ENCODE data around the gene ATG16L1. TPM values are rescaled to one million over a fixed set of nuclear protein-coding genes. Genes with fewer than 3 reads are reported as not detected.

The ATG16L1 gene
- total RNA-seq, 1 donor from 2014 or later: 24.8 TPM

- no peaks in the 10 kb centered on the region for H3K27me3 Mint-ChIP-seq (ENCODE audit: low read depth)
- H3K9me3 Mint-ChIP-seq (ENCODE audit: low read depth): no peaks in the 10 kb centered on the region
- no peak overlapping the region for H3K4me3 Mint-ChIP-seq (ENCODE audit: unreplicated experiment)
- TF ChIP-seq CTCF (IDR thresholded peaks at IDR 0.05): no peak
- peaks cover 58% of the 10 kb centered on the region for H3K36me3 Mint-ChIP-seq (ENCODE audit: low read depth)
- no peak for DNase-seq (ENCODE audit: low spot score)
- H3K27ac Mint-ChIP-seq (ENCODE audit: unreplicated experiment): no peak overlapping the region
- H3K4me1 Mint-ChIP-seq (ENCODE audit: low read depth): peaks cover 19% of the 10 kb centered on the region
These were observed 38.8 kb downstream of the ATG16L1 start for GRCh38 chr2:233290051-233290845.

GRCh38 chr2:233295891-233296290, 44.4 kb downstream of the ATG16L1 start:
- no peaks in the 10 kb centered on the region for H3K27me3 Mint-ChIP-seq (ENCODE audit: low read depth)
- peaks cover 44% of the 10 kb centered on the region for H3K36me3 Mint-ChIP-seq (ENCODE audit: low read depth)
- H3K4me3 Mint-ChIP-seq (ENCODE audit: unreplicated experiment): no peak overlapping the region
- H3K4me1 Mint-ChIP-seq (ENCODE audit: low read depth): no peaks in the 10 kb centered on the region
- no peaks in the 10 kb centered on the region for H3K9me3 Mint-ChIP-seq (ENCODE audit: low read depth)
- TF ChIP-seq CTCF (IDR thresholded peaks at IDR 0.05): no peak
- no peak overlapping the region for H3K27ac Mint-ChIP-seq (ENCODE audit: unreplicated experiment)
- no peak for DNase-seq (ENCODE audit: low spot score)

- Mint-ChIP-seq H3K27ac (ENCODE audit: unreplicated experiment) (no peak overlapping the region), H3K27me3 (ENCODE audit: low read depth) (no peaks in the 10 kb centered on the region), H3K9me3 (ENCODE audit: low read depth) (no peaks in the 10 kb centered on the region), H3K36me3 (ENCODE audit: low read depth) (peaks cover 34% of the 10 kb centered on the region), H3K4me3 (ENCODE audit: unreplicated experiment) (no peak overlapping the region), H3K4me1 (ENCODE audit: low read depth) (no peaks in the 10 kb centered on the region)
- no peak for DNase-seq (ENCODE audit: low spot score)
- TF ChIP-seq CTCF (IDR thresholded peaks at IDR 0.05): no peak
These were observed 45.6 kb downstream of the ATG16L1 start for GRCh38 chr2:233297076-233297475.

GRCh38 chr2:233300401-233300800, 48.9 kb downstream of the ATG16L1 start:
- DNase-seq (ENCODE audit: low spot score): no peak
- H3K4me1 Mint-ChIP-seq (ENCODE audit: low read depth): no peaks in the 10 kb centered on the region

GRCh38 chr2:233301248-233301647, 49.8 kb downstream of the ATG16L1 start:
- Mint-ChIP-seq H3K27me3 (ENCODE audit: low read depth) (no peaks in the 10 kb centered on the region), H3K27ac (ENCODE audit: unreplicated experiment) (no peak overlapping the region), H3K36me3 (ENCODE audit: low read depth) (peaks cover 1% of the 10 kb centered on the region), H3K4me3 (ENCODE audit: unreplicated experiment) (no peak overlapping the region), H3K9me3 (ENCODE audit: low read depth) (no peaks in the 10 kb centered on the region), H3K4me1 (ENCODE audit: low read depth) (no peaks in the 10 kb centered on the region)
- TF ChIP-seq CTCF (IDR thresholded peaks at IDR 0.05): no peak
- DNase-seq (ENCODE audit: low spot score): no peak

More at GRCh38 chr2:233300401-233300800, 48.9 kb downstream of the ATG16L1 start:
- no peaks in the 10 kb centered on the region for H3K27me3 Mint-ChIP-seq (ENCODE audit: low read depth)
- no peak overlapping the region for H3K4me3 Mint-ChIP-seq (ENCODE audit: unreplicated experiment)
- H3K27ac Mint-ChIP-seq (ENCODE audit: unreplicated experiment): no peak overlapping the region
- no peaks in the 10 kb centered on the region for H3K9me3 Mint-ChIP-seq (ENCODE audit: low read depth)
- peaks cover 7% of the 10 kb centered on the region for H3K36me3 Mint-ChIP-seq (ENCODE audit: low read depth)
- TF ChIP-seq CTCF (IDR thresholded peaks at IDR 0.05): no peak

Data from chondrocyte (in vitro differentiated cells).